Gastrocnemius medialis (tissue), 4 donors: ENCODE measurements around the gene ERC1. TPM values are rescaled to one million over a fixed set of nuclear protein-coding genes. Genes with fewer than 3 reads are reported as not detected.

Source experiments
- ATAC-seq, 2 donors: fragments of 150-250 bp; one replicate each; pipeline ENCODE4 v1.9.1; 2016
- DNase-seq, 2 donors: peaks; one replicate each; pipeline ENCODE4 v3.0.0-alpha.2; 2019
- H3K27ac ChIP-seq, 4 donors: fragments of 200-600 bp; sonication (generic); 1 replicate in 1 of 4; 2 replicates in 3 of 4; pipeline ENCODE4 v1.5.1; 2016 to 2018; ENCODE audit warnings: mild to moderate bottlenecking in 2 of 4, moderate library complexity in 1 of 4
- H3K27me3 ChIP-seq, 3 donors: fragments of 200-600 bp; sonication (generic) in 2 of 3; 1 replicate in 1 of 3; 2 replicates in 2 of 3; pipeline versions ENCODE4 v1.5.1 to v1.6.0; 2016 to 2019; ENCODE audit warnings: mild to moderate bottlenecking in 1 of 3, moderate library complexity in 1 of 3
- H3K36me3 ChIP-seq, 2 donors: fragments of 200-600 bp; sonication (generic) in 1 of 2; one replicate each; pipeline ENCODE4 v1.5.1; 2017 to 2018
- H3K4me1 ChIP-seq, 2 donors: fragments of 200-600 bp; sonication (generic) in 1 of 2; one replicate each; pipeline ENCODE4 v1.5.1; 2016 to 2017; ENCODE audit warnings: mild to moderate bottlenecking in 2 of 2
- H3K4me3 ChIP-seq, 4 donors: fragments of 200-600 bp; sonication (generic) in 3 of 4; 1 replicate in 1 of 4; 2 replicates in 3 of 4; pipeline ENCODE4 v1.5.1; 2016 to 2019; ENCODE audit warnings: mild to moderate bottlenecking in 2 of 4
- H3K9me3 ChIP-seq, 3 donors: fragments of 200-600 bp; sonication (generic) in 2 of 3; 1 replicate in 1 of 3; 2 replicates in 2 of 3; pipeline ENCODE4 v1.5.1; 2016 to 2019
- POLR2A ChIP-seq, 2 donors: fragments of 450-650 bp; IDR thresholded peaks; one replicate each; pipeline ENCODE4 v1.6.1; 2017; ENCODE audit warnings: antibody characterized with exemption in 2 of 2, mild to moderate bottlenecking in 2 of 2, moderate library complexity in 2 of 2
- in situ Hi-C, 4 donors: fragments of 200-750 bp; cut with MboI; loops; one replicate each; pipeline versions ENCODE4 v1.15.0 to v1.8.0; 2017; ENCODE audit warnings: low sequenced_read_pairs in 4 of 4
- intact Hi-C: fragments of 100-400 bp; cut with DNase I; formaldehyde crosslinking; loops from one replicate; pipeline ENCODE4 v1.15.1; 2023; ENCODE audit warnings: low total_unique reads
- total RNA-seq, 4 donors: library from RNA; depleted of rRNA; stranded (reverse); fragments of >200 nt; gene quantifications; one replicate each; pipeline versions ENCODE4 v1.1.0 to v1.2.3, GENCODE V29; 2016
- TF ChIP-seq, protein P1 (sequence below), 5 experiments: fragments of 450-650 bp in 3 of 5; fragments of 200-600 bp in 2 of 5; sonication (generic) in 2 of 5; IDR thresholded peaks in 4 of 5; conservative IDR thresholded peaks in 1 of 5; 1 replicate in 4 of 5; 2 replicates in 1 of 5; pipeline ENCODE4 v1.5.1; 2016 to 2019; ENCODE audit warnings: antibody characterized with exemption in 5 of 5, mild to moderate bottlenecking in 3 of 5, moderate library complexity in 3 of 5

Gene ERC1
- total RNA-seq, 4 donors from 2014 or later = 20.3 to 39.1 (median 23.5) TPM

DNA sequence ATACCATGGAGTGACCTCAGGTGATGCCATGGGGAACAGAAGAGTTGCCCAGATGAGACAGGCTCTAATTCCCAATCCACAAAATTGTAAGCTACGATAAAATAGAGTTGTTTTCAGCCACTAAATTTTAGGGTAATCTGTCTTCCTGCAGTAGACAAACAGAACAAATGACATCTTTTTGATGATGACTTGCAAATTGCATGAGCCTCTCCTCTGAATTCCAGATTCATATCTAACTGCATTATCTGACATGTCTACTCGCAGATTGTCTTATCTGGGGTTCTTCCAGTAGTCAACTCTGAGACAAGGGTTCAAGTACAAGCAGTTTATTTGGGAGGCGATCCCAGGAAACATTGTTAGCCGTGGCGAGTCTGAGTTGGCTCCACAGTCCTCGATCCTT lies 14.4 kb upstream of the ERC1 start:
- in situ Hi-C loops (loop anchor here in 2 of 4 donors (25.0 kb wide), 1 partner anchor 611 kb away; the partner anchor contains the start of gene FBXL14 (in 2 of the 2)), intact Hi-C loops (no loop called here)
- no peak for ATAC-seq
- H3K27me3 ChIP-seq = no peaks in the 10 kb centered on the region
- TF ChIP-seq, protein P1, sequence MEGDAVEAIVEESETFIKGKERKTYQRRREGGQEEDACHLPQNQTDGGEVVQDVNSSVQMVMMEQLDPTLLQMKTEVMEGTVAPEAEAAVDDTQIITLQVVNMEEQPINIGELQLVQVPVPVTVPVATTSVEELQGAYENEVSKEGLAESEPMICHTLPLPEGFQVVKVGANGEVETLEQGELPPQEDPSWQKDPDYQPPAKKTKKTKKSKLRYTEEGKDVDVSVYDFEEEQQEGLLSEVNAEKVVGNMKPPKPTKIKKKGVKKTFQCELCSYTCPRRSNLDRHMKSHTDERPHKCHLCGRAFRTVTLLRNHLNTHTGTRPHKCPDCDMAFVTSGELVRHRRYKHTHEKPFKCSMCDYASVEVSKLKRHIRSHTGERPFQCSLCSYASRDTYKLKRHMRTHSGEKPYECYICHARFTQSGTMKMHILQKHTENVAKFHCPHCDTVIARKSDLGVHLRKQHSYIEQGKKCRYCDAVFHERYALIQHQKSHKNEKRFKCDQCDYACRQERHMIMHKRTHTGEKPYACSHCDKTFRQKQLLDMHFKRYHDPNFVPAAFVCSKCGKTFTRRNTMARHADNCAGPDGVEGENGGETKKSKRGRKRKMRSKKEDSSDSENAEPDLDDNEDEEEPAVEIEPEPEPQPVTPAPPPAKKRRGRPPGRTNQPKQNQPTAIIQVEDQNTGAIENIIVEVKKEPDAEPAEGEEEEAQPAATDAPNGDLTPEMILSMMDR (IDR thresholded peaks at IDR 0.05 in 4 of 5, conservative IDR thresholded peaks at IDR 0.05 in 1 of 5) = no peak
- TF ChIP-seq POLR2A (IDR thresholded peaks at IDR 0.05) = no peak
- H3K4me3 ChIP-seq = no peak overlapping the region
- DNase-seq = no peak
- H3K27ac ChIP-seq = no peak overlapping the region
- H3K36me3 ChIP-seq = peaks cover 0 to 4% of the 10 kb centered on the region in 2 donors
- no peaks in the 10 kb centered on the region for H3K9me3 ChIP-seq
- H3K4me1 ChIP-seq = no peaks in the 10 kb centered on the region

DNA sequence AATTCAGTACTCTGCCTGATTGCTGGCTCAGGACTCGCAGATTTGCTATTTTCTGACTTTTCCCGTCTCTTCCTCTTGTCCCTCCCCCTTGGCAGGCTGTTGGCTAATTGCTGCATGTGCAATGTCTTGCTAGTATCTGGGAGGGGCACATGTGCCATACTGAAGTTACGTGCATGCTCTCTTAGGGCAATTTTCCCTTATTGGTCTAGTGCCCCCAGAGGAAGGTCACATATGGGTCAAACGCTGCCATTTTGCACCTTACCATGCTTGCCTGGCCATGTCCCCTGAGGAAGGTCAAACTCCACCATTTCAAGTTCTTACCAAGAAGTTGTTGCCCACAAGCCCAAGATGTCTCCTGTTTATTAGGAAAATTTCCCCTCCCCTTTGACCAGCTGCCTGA lies 13.9 kb upstream of the ERC1 start:
- H3K27me3 ChIP-seq = no peaks in the 10 kb centered on the region
- no peak for TF ChIP-seq POLR2A (IDR thresholded peaks at IDR 0.05)
- TF ChIP-seq, protein P1 (IDR thresholded peaks at IDR 0.05 in 4 of 5, conservative IDR thresholded peaks at IDR 0.05 in 1 of 5) = no peak
- no peaks in the 10 kb centered on the region for H3K4me1 ChIP-seq
- DNase-seq = no peak
- H3K4me3 ChIP-seq = no peak overlapping the region
- H3K36me3 ChIP-seq = peaks cover 0 to 4% of the 10 kb centered on the region in 2 donors
- ATAC-seq = no peak
- no peaks in the 10 kb centered on the region for H3K9me3 ChIP-seq
- H3K27ac ChIP-seq = no peak overlapping the region
- in situ Hi-C loops = loop anchor here in 2 of 4 donors (25.0 kb wide), 1 partner anchor 610 kb away; the partner anchor contains the start of gene FBXL14 (in 2 of the 2)
- intact Hi-C loops = no loop called here

DNA sequence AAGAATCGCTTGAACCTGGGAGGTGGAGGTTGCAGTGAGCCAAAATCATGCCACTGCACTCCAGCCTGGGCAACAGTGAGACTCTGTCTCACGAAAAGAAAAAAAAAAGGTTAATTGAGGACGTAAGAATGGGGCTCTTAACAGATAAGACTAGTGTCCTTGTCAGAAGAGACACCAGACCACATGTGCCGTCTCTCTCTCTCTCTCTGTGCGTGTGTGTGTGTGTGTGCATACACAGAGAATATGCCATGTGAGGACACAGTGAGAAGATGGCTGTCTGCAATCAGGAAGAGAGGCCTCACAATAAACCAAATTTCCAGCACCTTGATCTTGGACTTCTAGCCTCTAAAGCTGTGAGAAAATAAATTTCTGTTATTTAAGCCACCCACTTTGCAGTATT lies 11.7 kb upstream of the ERC1 start:
- intact Hi-C loops = no loop called here
- Histone ChIP-seq H3K4me3 (no peak overlapping the region), H3K27me3 (no peaks in the 10 kb centered on the region), H3K9me3 (no peaks in the 10 kb centered on the region), H3K36me3 (peaks cover 0 to 4% of the 10 kb centered on the region in 2 donors), H3K4me1 (no peaks in the 10 kb centered on the region), H3K27ac (no peak overlapping the region)
- ATAC-seq = no peak
- DNase-seq = no peak
- in situ Hi-C loops = loop anchor here in 2 of 4 donors (25.0 kb wide), 1 partner anchor 608 kb away; the partner anchor contains the start of gene FBXL14 (in 2 of the 2)
- TF ChIP-seq, protein P1 (IDR thresholded peaks at IDR 0.05 in 4 of 5, conservative IDR thresholded peaks at IDR 0.05 in 1 of 5) = no peak
- no peak for TF ChIP-seq POLR2A (IDR thresholded peaks at IDR 0.05)

DNA sequence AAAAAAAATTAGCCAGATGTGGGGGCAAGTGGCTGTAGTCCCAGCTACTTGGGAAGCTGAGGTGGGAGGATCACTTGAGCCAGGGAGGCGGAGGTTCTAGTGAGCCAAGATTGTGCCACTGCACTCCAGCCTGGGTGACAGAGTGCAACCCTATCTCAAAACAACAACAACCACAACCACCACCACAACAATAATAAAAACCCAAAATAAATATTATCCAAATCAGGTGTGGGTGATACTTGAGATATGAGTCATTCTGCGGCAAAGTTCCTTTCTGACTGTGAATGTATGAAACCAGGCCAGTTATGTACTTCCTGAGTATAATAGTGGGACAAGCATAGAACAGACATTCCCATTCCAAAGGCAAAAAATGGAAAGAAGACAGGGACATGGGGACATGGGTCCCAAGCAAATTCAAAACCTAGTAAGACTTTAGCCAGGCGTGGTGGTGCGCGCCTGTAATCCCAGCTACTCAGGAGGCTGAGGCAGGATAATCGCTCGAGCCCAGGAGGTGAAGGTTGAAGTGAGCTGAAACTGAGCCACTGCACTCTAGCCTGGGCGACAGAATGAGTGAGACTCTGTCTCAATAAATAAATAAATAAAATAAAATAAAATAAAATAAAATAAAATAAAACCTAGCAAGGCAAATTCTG lies 9.7 kb upstream of the ERC1 start:
- H3K27ac ChIP-seq = no peak overlapping the region
- in situ Hi-C loops = loop anchor here in 2 of 4 donors (25.0 kb wide), 1 partner anchor 606 kb away; the partner anchor contains the start of gene FBXL14 (in 2 of the 2)
- no peak for ATAC-seq

More for the DNA sequence above, 9.7 kb upstream of the ERC1 start:
- DNase-seq = no peak
- Histone ChIP-seq H3K4me3 (no peak overlapping the region), H3K9me3 (no peaks in the 10 kb centered on the region), H3K27me3 (no peaks in the 10 kb centered on the region), H3K4me1 (no peaks in the 10 kb centered on the region), H3K36me3 (peaks cover 0 to 3% of the 10 kb centered on the region in 2 donors)
- intact Hi-C loops = no loop called here
- TF ChIP-seq POLR2A (IDR thresholded peaks at IDR 0.05) = no peak
- TF ChIP-seq, protein P1 (IDR thresholded peaks at IDR 0.05 in 4 of 5, conservative IDR thresholded peaks at IDR 0.05 in 1 of 5) = no peak
